ENCODE measurements around the gene DZIP3. TPM values are rescaled to one million over a fixed set of nuclear protein-coding genes. Genes with fewer than 3 reads are reported as not detected.
"Not testable (repeated sequence)": the region's sequence is repeated elsewhere in the genome, so short reads cannot be mapped to it uniquely, and the experiment has no call there.

The DZIP3 gene
- total and polyA plus RNA-seq, 7 donors: 2.5 to 20.8 (median 7.6) TPM

DNA sequence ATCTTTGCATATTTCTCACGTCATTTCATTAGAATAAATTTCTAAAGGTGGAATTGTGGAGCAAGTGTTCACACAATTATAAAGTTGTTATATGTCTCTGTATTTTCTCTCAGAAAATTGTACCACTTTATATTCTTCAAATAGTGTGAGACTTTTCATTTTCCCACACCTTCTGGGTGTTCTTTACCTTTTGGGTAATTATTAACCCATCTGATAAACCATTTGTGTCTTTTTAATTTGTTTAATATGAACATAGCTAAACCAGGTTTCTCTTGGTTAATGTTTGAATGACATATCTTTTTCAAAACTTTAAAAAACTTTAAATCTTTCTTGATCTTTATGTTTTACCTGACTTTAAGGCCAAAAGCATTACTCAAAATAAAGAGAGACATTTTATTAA is 40.5 kb downstream of the DZIP3 start:
- TF ChIP-seq, protein P1, sequence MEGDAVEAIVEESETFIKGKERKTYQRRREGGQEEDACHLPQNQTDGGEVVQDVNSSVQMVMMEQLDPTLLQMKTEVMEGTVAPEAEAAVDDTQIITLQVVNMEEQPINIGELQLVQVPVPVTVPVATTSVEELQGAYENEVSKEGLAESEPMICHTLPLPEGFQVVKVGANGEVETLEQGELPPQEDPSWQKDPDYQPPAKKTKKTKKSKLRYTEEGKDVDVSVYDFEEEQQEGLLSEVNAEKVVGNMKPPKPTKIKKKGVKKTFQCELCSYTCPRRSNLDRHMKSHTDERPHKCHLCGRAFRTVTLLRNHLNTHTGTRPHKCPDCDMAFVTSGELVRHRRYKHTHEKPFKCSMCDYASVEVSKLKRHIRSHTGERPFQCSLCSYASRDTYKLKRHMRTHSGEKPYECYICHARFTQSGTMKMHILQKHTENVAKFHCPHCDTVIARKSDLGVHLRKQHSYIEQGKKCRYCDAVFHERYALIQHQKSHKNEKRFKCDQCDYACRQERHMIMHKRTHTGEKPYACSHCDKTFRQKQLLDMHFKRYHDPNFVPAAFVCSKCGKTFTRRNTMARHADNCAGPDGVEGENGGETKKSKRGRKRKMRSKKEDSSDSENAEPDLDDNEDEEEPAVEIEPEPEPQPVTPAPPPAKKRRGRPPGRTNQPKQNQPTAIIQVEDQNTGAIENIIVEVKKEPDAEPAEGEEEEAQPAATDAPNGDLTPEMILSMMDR (IDR thresholded peaks at IDR 0.05): no peak
- H3K36me3 ChIP-seq (ENCODE audit: insufficient read depth in 1 of 2, low read depth in 1 of 2): peaks cover 0 to 51% of the 10 kb centered on the region in 2 donors
- no peak overlapping the region for H3K4me3 ChIP-seq
- no peaks in the 10 kb centered on the region for H3K4me1 ChIP-seq
- H3K9me3 ChIP-seq: no peaks in the 10 kb centered on the region
- 93 to 95% (median 94%) methylated on average over 1 of the region's 1 CpG for WGBS, 3 donors
- no peak for DNase-seq
- no peak for ATAC-seq
- intact Hi-C loops (cut with DNase I): no loop called here
- no peaks in the 10 kb centered on the region for H3K27me3 ChIP-seq (ENCODE audit: insufficient read depth in 3 of 3, low read length in 2 of 3)
- H3K27ac ChIP-seq: no peak overlapping the region

DNA sequence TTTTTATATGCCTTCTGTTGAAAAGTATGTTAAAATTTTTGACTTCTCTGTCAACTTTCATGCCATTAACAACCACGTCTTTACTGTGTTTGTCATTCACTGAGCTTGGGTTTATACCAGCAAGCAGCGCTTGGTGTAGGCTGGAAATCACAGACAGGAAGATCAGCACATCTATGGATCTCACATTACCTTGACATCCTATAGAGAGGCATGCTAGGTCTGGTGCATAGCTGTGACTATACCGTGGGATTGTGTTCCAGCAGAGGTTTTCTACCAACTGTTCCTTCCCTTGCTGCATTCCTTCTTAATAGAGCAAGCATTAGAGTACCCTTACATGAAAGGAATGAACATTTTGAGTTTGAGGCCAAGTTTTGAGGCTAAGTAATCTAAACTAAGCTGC is 53.0 kb downstream of the DZIP3 start:
- ATAC-seq (no peak), DNase-seq (no peak)
- no peaks in the 10 kb centered on the region for H3K27me3 ChIP-seq (ENCODE audit: insufficient read depth in 3 of 3, low read length in 2 of 3)
- no peak overlapping the region for H3K27ac ChIP-seq
- intact Hi-C loops (cut with DNase I): no loop called here
- peaks cover 0 to 31% of the 10 kb centered on the region in 2 donors for H3K36me3 ChIP-seq (ENCODE audit: insufficient read depth in 1 of 2, low read depth in 1 of 2)
- 85 to 94% (median 90%) methylated on average over 3 of the region's 3 CpGs for WGBS, 3 donors
- H3K4me3 ChIP-seq: no peak overlapping the region
- no peaks in the 10 kb centered on the region for H3K4me1 ChIP-seq
- TF ChIP-seq, protein P1 (IDR thresholded peaks at IDR 0.05): no peak
- no peaks in the 10 kb centered on the region for H3K9me3 ChIP-seq

DNA sequence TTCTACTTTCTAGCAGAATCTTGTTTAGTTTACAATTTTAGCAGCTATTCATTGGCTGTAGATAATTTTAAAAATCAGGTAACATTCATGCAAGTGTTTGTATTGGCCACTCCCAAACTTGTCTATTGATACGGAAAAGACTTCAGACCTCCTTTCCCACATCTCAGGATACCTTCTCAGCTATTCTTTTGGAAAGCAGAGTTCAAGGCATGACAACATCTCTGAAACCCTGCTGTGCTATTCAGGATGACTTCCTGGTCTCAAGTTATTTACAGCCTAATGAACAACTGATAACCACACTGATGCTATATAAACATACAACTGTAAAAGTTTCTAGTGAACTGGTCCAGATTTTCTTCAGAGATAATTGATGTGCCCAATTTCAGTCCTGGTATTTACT is 55.8 kb downstream of the DZIP3 start:
- peaks cover 0 to 48% of the 10 kb centered on the region in 2 donors for H3K36me3 ChIP-seq (ENCODE audit: insufficient read depth in 1 of 2, low read depth in 1 of 2)
- ATAC-seq: no peak
- 89 to 93% (median 93%) methylated on average over 1 of the region's 1 CpG for WGBS, 3 donors

DNA sequence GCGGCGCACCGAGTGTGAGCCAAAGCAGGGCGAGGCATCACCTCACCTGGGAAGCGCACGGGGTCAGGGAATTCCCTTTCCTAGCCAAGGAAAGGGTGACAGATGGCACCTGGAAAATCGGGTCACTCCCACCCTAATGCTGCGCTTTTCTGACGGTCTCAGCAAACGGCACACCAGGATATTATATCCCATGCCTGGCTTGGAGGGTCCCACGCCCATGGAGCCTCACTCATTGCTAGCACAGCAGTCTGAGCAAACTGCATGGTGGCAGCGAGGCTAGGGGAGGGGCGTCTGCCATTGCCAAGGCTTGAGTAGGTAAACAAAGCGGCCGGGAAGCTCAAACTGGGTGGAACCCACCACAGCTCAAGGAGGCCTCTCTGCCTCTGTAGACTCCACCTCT is 66.1 kb downstream of the DZIP3 start:
- H3K27me3 ChIP-seq (ENCODE audit: insufficient read depth in 3 of 3, low read length in 2 of 3); H3K27ac ChIP-seq; ATAC-seq; H3K4me1 ChIP-seq; DNase-seq; H3K4me3 ChIP-seq; H3K9me3 ChIP-seq; intact Hi-C loops (cut with DNase I): not testable (repeated sequence)
- peaks cover 2 to 28% of the 10 kb centered on the region in 2 donors for H3K36me3 ChIP-seq (ENCODE audit: insufficient read depth in 1 of 2, low read depth in 1 of 2)
- WGBS, 3 donors: 96 to 98% (median 98%) methylated on average over 15 of the region's 15 CpGs

More for the DNA sequence above, 55.8 kb downstream of the DZIP3 start:
- DNase-seq: no peak
- TF ChIP-seq, protein P1 (IDR thresholded peaks at IDR 0.05): no peak
- no peak overlapping the region for H3K4me3 ChIP-seq
- no peaks in the 10 kb centered on the region for H3K9me3 ChIP-seq
- H3K4me1 ChIP-seq: no peaks in the 10 kb centered on the region
- intact Hi-C loops (cut with DNase I): no loop called here
- no peak overlapping the region for H3K27ac ChIP-seq
- no peaks in the 10 kb centered on the region for H3K27me3 ChIP-seq (ENCODE audit: insufficient read depth in 3 of 3, low read length in 2 of 3)

DNA sequence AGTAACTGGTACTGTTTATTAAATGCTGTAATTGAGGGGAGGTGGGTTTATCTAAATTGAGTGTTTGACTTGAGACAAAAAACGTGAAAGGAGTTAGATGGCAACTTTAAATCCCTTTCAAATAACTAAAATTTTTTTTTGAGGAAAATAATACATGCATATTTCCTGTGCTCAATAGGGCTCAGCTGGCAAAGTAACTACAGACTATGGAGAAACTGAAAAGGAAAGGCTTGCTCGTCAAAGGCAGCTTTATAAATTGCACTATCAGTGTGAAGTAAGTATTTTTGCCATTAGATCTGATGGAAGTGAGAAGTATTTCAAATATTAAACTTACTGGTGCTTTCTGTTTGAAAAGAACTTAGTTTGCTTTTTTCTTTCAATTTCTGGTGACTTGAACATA is 72.2 kb downstream of the DZIP3 start:
- Histone ChIP-seq H3K4me3 (no peak overlapping the region), H3K27me3 (ENCODE audit: insufficient read depth in 3 of 3, low read length in 2 of 3) (no peaks in the 10 kb centered on the region), H3K9me3 (no peaks in the 10 kb centered on the region), H3K4me1 (peaks cover 14% of the 10 kb centered on the region), H3K27ac (no peak overlapping the region), H3K36me3 (ENCODE audit: insufficient read depth in 1 of 2, low read depth in 1 of 2) (peaks cover 0 to 7% of the 10 kb centered on the region in 2 donors)
- TF ChIP-seq, protein P1 (IDR thresholded peaks at IDR 0.05): no peak
- intact Hi-C loops (cut with DNase I): loop anchor here (1.0 to 10.0 kb wide), 3 partner anchors 254 to 423 kb away; no protein-coding TSS in a partner anchor
- ATAC-seq (no peak), DNase-seq (no peak)
- 57 to 76% (median 59%) methylated on average over 2 of the region's 2 CpGs for WGBS, 3 donors
